Measurements from ENCODE around the gene CADPS.

The CADPS gene

DNA sequence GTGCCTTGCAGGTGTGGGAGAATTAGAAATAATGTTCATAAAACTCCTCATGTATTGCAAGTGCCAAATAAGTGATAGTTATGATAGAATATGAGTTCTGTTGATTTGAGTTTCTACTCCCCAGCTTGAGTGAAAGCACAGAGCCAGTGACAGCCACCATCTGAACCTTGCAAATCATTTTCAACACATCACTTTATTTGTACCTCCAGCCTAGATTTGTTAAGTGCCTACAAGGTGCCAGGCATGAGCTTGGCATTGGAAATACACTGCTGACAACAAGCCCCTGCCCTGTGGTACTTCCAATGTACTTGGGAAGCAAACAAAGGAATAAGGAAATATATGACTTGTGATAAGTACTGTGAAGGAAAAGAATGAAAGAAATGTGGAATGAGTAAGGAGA, 518.9 kb downstream of the CADPS start:
- TF ChIP-seq, protein P1, sequence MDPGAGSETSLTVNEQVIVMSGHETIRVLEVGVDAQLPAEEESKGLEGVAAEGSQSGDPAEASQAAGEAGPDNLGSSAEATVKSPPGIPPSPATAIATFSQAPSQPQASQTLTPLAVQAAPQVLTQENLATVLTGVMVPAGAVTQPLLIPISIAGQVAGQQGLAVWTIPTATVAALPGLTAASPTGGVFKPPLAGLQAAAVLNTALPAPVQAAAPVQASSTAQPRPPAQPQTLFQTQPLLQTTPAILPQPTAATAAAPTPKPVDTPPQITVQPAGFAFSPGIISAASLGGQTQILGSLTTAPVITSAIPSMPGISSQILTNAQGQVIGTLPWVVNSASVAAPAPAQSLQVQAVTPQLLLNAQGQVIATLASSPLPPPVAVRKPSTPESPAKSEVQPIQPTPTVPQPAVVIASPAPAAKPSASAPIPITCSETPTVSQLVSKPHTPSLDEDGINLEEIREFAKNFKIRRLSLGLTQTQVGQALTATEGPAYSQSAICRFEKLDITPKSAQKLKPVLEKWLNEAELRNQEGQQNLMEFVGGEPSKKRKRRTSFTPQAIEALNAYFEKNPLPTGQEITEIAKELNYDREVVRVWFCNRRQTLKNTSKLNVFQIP (CRISPR knock-in tag; IDR thresholded peaks at IDR 0.05; ENCODE audit: borderline replicate concordance, low read depth), result no peak
- TF ChIP-seq ZNF565 (CRISPR knock-in tag; conservative IDR thresholded peaks at IDR 0.05; ENCODE audit: low read depth), result no peak
- TF ChIP-seq, protein P2, sequence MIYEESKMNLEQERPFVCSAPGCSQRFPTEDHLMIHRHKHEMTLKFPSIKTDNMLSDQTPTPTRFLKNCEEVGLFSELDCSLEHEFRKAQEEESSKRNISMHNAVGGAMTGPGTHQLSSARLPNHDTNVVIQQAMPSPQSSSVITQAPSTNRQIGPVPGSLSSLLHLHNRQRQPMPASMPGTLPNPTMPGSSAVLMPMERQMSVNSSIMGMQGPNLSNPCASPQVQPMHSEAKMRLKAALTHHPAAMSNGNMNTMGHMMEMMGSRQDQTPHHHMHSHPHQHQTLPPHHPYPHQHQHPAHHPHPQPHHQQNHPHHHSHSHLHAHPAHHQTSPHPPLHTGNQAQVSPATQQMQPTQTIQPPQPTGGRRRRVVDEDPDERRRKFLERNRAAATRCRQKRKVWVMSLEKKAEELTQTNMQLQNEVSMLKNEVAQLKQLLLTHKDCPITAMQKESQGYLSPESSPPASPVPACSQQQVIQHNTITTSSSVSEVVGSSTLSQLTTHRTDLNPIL (CRISPR knock-in tag; IDR thresholded peaks at IDR 0.05; ENCODE audit: low read depth), result no peak
- TF ChIP-seq CSDC2 (CRISPR knock-in tag; IDR thresholded peaks at IDR 0.05), result no peak
- TF ChIP-seq, protein P3, sequence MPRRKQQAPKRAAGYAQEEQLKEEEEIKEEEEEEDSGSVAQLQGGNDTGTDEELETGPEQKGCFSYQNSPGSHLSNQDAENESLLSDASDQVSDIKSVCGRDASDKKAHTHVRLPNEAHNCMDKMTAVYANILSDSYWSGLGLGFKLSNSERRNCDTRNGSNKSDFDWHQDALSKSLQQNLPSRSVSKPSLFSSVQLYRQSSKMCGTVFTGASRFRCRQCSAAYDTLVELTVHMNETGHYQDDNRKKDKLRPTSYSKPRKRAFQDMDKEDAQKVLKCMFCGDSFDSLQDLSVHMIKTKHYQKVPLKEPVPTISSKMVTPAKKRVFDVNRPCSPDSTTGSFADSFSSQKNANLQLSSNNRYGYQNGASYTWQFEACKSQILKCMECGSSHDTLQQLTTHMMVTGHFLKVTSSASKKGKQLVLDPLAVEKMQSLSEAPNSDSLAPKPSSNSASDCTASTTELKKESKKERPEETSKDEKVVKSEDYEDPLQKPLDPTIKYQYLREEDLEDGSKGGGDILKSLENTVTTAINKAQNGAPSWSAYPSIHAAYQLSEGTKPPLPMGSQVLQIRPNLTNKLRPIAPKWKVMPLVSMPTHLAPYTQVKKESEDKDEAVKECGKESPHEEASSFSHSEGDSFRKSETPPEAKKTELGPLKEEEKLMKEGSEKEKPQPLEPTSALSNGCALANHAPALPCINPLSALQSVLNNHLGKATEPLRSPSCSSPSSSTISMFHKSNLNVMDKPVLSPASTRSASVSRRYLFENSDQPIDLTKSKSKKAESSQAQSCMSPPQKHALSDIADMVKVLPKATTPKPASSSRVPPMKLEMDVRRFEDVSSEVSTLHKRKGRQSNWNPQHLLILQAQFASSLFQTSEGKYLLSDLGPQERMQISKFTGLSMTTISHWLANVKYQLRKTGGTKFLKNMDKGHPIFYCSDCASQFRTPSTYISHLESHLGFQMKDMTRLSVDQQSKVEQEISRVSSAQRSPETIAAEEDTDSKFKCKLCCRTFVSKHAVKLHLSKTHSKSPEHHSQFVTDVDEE (CRISPR knock-in tag; IDR thresholded peaks at IDR 0.05), result no peak
- no peak for ATAC-seq

DNA sequence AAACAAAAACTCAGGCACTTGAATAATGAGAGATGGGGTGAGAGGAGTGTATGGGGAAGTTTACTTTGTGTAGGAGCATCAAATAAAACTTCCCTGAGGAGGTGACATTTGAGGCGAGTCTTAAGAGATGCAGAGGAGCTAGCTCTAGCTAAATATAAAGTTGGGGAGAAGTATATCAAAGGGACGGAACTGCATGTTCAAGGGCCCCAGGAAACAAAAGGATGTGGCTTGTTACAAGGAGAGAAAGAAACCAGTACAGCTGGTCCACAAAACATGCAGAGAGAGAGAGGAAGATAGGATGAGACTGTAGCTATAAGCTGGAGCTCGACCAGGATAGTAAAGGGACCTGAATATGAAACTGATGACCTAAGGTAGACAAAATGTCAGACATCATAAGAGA, 519.5 kb downstream of the CADPS start:
- ATAC-seq, result no peak

More for the DNA sequence above, 519.5 kb downstream of the CADPS start:
- no peak for TF ChIP-seq ZFP3 (CRISPR knock-in tag; IDR thresholded peaks at IDR 0.05)
- TF ChIP-seq, protein P3 (CRISPR knock-in tag; IDR thresholded peaks at IDR 0.05), result no peak
